Measurements from ENCODE around the gene IGFBP1.

IGFBP1 gene

DNA sequence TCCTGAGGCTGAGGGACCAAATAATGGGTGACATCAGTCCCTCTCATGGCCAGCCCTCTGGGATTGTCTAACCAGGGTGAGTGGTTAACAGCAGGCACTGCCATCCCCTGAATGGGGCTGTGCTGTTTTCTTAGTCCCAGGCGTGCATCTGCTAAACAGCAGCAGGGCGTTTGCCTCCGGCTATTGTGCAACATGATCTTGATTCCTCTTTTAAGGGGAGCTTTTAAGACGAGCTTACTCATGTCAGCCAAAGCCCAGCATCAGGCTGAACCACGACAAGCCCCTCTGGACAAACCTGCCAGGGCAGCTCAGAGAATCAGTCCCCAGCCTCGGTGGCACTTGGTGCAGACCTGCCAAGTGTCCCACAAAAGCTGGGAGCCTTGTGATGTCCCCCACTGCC is 49.0 kb downstream of the IGFBP1 start:
- no peak for TF ChIP-seq NFIC (IDR thresholded peaks at IDR 0.05)
- TF ChIP-seq FOXM1 (IDR thresholded peaks at IDR 0.05; ENCODE audit: borderline replicate concordance, low read depth): no peak
- no peak for TF ChIP-seq EP300 (IDR thresholded peaks at IDR 0.05; ENCODE audit: borderline replicate concordance)
- no peak for TF ChIP-seq TAF1 (IDR thresholded peaks at IDR 0.05; ENCODE audit: low read depth)
- no peak for TF ChIP-seq CREB1 (IDR thresholded peaks at IDR 0.05; ENCODE audit: low read depth)
- TF ChIP-seq TEAD4 (IDR thresholded peaks at IDR 0.05): no peak
- no peak for TF ChIP-seq YY1 (IDR thresholded peaks at IDR 0.05; ENCODE audit: low read depth)
- TF ChIP-seq EGR1 (IDR thresholded peaks at IDR 0.05): no peak
- TF ChIP-seq, protein P1, sequence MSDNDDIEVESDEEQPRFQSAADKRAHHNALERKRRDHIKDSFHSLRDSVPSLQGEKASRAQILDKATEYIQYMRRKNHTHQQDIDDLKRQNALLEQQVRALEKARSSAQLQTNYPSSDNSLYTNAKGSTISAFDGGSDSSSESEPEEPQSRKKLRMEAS (IDR thresholded peaks at IDR 0.05): no peak
- TF ChIP-seq, protein P2, sequence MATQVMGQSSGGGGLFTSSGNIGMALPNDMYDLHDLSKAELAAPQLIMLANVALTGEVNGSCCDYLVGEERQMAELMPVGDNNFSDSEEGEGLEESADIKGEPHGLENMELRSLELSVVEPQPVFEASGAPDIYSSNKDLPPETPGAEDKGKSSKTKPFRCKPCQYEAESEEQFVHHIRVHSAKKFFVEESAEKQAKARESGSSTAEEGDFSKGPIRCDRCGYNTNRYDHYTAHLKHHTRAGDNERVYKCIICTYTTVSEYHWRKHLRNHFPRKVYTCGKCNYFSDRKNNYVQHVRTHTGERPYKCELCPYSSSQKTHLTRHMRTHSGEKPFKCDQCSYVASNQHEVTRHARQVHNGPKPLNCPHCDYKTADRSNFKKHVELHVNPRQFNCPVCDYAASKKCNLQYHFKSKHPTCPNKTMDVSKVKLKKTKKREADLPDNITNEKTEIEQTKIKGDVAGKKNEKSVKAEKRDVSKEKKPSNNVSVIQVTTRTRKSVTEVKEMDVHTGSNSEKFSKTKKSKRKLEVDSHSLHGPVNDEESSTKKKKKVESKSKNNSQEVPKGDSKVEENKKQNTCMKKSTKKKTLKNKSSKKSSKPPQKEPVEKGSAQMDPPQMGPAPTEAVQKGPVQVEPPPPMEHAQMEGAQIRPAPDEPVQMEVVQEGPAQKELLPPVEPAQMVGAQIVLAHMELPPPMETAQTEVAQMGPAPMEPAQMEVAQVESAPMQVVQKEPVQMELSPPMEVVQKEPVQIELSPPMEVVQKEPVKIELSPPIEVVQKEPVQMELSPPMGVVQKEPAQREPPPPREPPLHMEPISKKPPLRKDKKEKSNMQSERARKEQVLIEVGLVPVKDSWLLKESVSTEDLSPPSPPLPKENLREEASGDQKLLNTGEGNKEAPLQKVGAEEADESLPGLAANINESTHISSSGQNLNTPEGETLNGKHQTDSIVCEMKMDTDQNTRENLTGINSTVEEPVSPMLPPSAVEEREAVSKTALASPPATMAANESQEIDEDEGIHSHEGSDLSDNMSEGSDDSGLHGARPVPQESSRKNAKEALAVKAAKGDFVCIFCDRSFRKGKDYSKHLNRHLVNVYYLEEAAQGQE (IDR thresholded peaks at IDR 0.05; ENCODE audit: low read depth): no peak
- TF ChIP-seq ZBTB7A (IDR thresholded peaks at IDR 0.05; ENCODE audit: low read depth): no peak
- no peak for TF ChIP-seq RAD21 (IDR thresholded peaks at IDR 0.05; ENCODE audit: low read depth)
- no peak for TF ChIP-seq TCF12 (IDR thresholded peaks at IDR 0.05; ENCODE audit: low read depth)
- TF ChIP-seq CEBPB (IDR thresholded peaks at IDR 0.05): no peak

DNA sequence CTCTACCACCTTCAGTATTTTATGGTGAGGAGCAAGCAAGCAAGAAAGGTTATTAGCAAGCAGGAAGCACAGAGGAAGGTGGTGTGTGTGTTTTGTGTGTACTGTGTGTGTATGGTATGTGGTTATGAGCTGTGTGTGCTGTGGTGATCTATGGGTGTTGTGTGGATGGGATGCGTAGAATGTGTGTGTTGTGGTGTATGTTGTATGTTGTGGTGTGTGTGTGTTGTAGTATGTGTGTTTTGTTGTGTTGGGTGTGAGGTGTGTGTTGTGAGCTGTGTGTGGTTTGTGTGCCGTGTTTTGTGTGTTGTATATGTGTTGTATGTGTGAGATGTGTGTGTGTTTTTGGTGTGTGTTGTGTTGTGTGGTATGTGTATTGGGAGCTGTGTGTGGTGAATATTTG is 49.6 kb downstream of the IGFBP1 start:
- no peak for TF ChIP-seq RAD21 (IDR thresholded peaks at IDR 0.05; ENCODE audit: low read depth)
- no peak for TF ChIP-seq TEAD4 (IDR thresholded peaks at IDR 0.05)
- no peak for TF ChIP-seq EP300 (IDR thresholded peaks at IDR 0.05; ENCODE audit: borderline replicate concordance)
- TF ChIP-seq CEBPB (IDR thresholded peaks at IDR 0.05): no peak
- TF ChIP-seq, protein P1 (IDR thresholded peaks at IDR 0.05): no peak
- TF ChIP-seq TAF1 (IDR thresholded peaks at IDR 0.05; ENCODE audit: low read depth): no peak
- TF ChIP-seq TCF12 (IDR thresholded peaks at IDR 0.05; ENCODE audit: low read depth): no peak
- TF ChIP-seq CREB1 (IDR thresholded peaks at IDR 0.05; ENCODE audit: low read depth): no peak

DNA sequence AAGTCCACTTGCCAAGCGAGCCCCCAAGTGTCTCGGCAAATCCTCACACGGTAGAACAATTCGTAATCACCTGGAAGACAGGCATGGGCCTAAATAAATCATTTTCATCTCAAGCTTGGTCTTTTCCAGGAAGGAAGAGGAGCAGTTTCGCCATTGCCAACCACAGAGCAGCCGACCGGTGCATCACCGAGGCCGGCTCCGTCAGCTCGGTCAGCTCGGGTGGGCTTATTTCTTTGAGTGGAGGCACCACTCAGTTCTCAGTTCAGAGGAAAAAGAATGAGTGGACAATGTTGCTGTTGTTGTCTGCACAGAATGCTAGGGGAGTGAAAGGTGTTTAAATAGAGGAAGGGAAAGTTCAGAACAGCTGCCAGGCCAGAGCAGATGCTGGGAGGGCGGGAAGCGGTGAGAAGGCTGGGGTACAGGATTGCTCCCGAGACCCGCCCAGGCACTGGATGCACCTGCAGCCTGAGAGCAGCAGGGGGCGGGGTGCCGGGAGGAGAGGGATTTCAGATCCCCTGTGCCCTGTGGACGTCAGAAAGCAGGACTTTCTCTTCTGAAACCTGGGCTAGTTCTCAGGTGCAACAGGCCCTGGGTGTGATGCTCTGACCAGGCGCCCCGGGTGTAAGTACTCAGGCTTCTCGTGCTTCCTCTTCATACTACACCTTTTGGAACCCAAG is 50.5 kb downstream of the IGFBP1 start:
- TF ChIP-seq RAD21 (IDR thresholded peaks at IDR 0.05; ENCODE audit: low read depth): no peak
- TF ChIP-seq FOXM1 (IDR thresholded peaks at IDR 0.05; ENCODE audit: borderline replicate concordance, low read depth): no peak
- TF ChIP-seq, protein P1 (IDR thresholded peaks at IDR 0.05): no peak
- no peak for TF ChIP-seq EGR1 (IDR thresholded peaks at IDR 0.05)
- no peak for TF ChIP-seq ZBTB7A (IDR thresholded peaks at IDR 0.05; ENCODE audit: low read depth)
- no peak for TF ChIP-seq CEBPB (IDR thresholded peaks at IDR 0.05)
- no peak for TF ChIP-seq EP300 (IDR thresholded peaks at IDR 0.05; ENCODE audit: borderline replicate concordance)
- TF ChIP-seq CREB1 (IDR thresholded peaks at IDR 0.05; ENCODE audit: low read depth): no peak
- no peak for TF ChIP-seq TEAD4 (IDR thresholded peaks at IDR 0.05)
- TF ChIP-seq TCF12 (IDR thresholded peaks at IDR 0.05; ENCODE audit: low read depth): no peak
- TF ChIP-seq YY1 (IDR thresholded peaks at IDR 0.05; ENCODE audit: low read depth): no peak
- TF ChIP-seq, protein P3, sequence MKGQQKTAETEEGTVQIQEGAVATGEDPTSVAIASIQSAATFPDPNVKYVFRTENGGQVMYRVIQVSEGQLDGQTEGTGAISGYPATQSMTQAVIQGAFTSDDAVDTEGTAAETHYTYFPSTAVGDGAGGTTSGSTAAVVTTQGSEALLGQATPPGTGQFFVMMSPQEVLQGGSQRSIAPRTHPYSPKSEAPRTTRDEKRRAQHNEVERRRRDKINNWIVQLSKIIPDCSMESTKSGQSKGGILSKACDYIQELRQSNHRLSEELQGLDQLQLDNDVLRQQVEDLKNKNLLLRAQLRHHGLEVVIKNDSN (IDR thresholded peaks at IDR 0.05): no peak
- TF ChIP-seq TAF1 (IDR thresholded peaks at IDR 0.05; ENCODE audit: low read depth): no peak
- TF ChIP-seq, protein P2 (IDR thresholded peaks at IDR 0.05; ENCODE audit: low read depth): no peak
- TF ChIP-seq NFIC (IDR thresholded peaks at IDR 0.05): no peak

DNA sequence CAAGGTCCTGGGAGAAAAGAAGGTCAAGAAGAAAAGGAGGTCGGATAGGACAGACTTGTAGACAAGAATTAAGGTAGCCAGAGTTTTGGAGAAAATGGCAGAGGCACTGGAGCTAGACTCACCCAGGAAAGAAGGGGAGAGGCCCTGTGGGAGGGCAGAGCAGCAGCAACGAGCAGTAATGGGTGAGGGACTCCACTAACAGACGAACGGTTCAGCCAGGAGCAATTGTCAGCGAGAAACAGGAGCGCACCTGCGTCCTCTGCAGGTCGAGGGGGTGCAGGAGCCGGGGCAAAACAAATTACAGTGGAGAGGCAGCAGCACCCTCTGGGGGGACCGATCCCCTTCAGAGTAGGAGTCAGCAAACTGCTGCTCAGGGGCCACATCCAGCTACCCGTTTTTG is 51.3 kb downstream of the IGFBP1 start:
- no peak for TF ChIP-seq EGR1 (IDR thresholded peaks at IDR 0.05)
- no peak for TF ChIP-seq RAD21 (IDR thresholded peaks at IDR 0.05; ENCODE audit: low read depth)
- TF ChIP-seq, protein P2 (IDR thresholded peaks at IDR 0.05; ENCODE audit: low read depth): no peak
- TF ChIP-seq CREB1 (IDR thresholded peaks at IDR 0.05; ENCODE audit: low read depth): no peak
- TF ChIP-seq TEAD4 (IDR thresholded peaks at IDR 0.05): no peak

Data from Ishikawa (cell line).